Keratinocyte (primary cell): ENCODE measurements around the gene VARS1. TPM values are rescaled to one million over a fixed set of nuclear protein-coding genes. Genes with fewer than 3 reads are reported as not detected.
"Not testable (repeated sequence)": the region's sequence is repeated elsewhere in the genome, so short reads cannot be mapped to it uniquely, and the experiment has no call there.

Source experiments
- DNase-seq: peaks from one replicate; pipeline ENCODE4 v3.0.0-alpha.2; 2011; ENCODE audit warnings: low read depth, missing footprints, low spot score
- FAIRE-seq: peaks from 2 replicates; lab custom pipeline; 2011; peaks lifted over from hg19 to GRCh38; lab: Jason Lieb, UNC
- H2AFZ ChIP-seq: 2 replicates; pipeline ENCODE4 v1.6.0; 2012; ENCODE audit warnings: low read length, control low read depth, inconsistent platforms; ENCODE audit not compliant: control insufficient read depth
- H3K27ac ChIP-seq: 2 replicates; pipeline ENCODE4 v1.5.1; 2011; ENCODE audit warnings: low read length; ENCODE audit not compliant: control insufficient read depth, insufficient read depth
- H3K27me3 ChIP-seq: 3 replicates; pipeline ENCODE4 v1.6.0; 2011; ENCODE audit warnings: low read length; ENCODE audit not compliant: control insufficient read depth, insufficient read depth; ENCODE audit errors: extremely low read depth
- H3K36me3 ChIP-seq, 2 experiments: 2 replicates in 1 of 2; 3 replicates in 1 of 2; pipeline ENCODE4 v1.5.1; 2011; ENCODE audit warnings: low read length in 2 of 2, mild to moderate bottlenecking in 1 of 2; ENCODE audit not compliant: control insufficient read depth in 2 of 2, insufficient read depth in 2 of 2; ENCODE audit errors: extremely low read depth in 1 of 2
- H3K4me1 ChIP-seq: 3 replicates; pipeline ENCODE4 v1.5.1; 2011; ENCODE audit warnings: low read length; ENCODE audit not compliant: control insufficient read depth, insufficient read depth; ENCODE audit errors: extremely low read depth
- H3K4me2 ChIP-seq: 3 replicates; pipeline ENCODE4 v1.6.0; 2011; ENCODE audit warnings: low read depth, low read length; ENCODE audit not compliant: control insufficient read depth, insufficient read depth; ENCODE audit errors: extremely low read depth
- H3K4me3 ChIP-seq, 3 experiments: fragments of 200-600 bp in 1 of 3; sonication (generic) in 1 of 3; 2 replicates in 2 of 3; 3 replicates in 1 of 3; pipeline ENCODE4 v1.5.1; 2011 to 2016; ENCODE audit warnings: low read length in 3 of 3, mild to moderate bottlenecking in 3 of 3, control low read depth in 2 of 3, inconsistent platforms in 1 of 3, low read depth in 1 of 3, mixed read lengths in 1 of 3, mixed run types in 1 of 3, moderate library complexity in 1 of 3; ENCODE audit not compliant: control insufficient read depth in 2 of 3, insufficient read depth in 2 of 3; ENCODE audit errors: extremely low read depth in 1 of 3
- H3K79me2 ChIP-seq: 2 replicates; pipeline ENCODE4 v1.6.0; 2012; ENCODE audit warnings: low read length; ENCODE audit not compliant: control insufficient read depth, insufficient read depth
- H3K9ac ChIP-seq: 3 replicates; pipeline ENCODE4 v1.6.0; 2011; ENCODE audit warnings: low read length; ENCODE audit not compliant: control insufficient read depth, insufficient read depth; ENCODE audit errors: extremely low read depth
- H3K9me1 ChIP-seq: 3 replicates; pipeline ENCODE4 v1.6.0; 2011; ENCODE audit warnings: low read length; ENCODE audit not compliant: control insufficient read depth, insufficient read depth; ENCODE audit errors: extremely low read depth
- H3K9me3 ChIP-seq: 2 replicates; pipeline ENCODE4 v1.5.1; 2012; ENCODE audit warnings: low read depth, low read length; ENCODE audit not compliant: control insufficient read depth
- H4K20me1 ChIP-seq: 3 replicates; pipeline ENCODE4 v1.6.0; 2011; ENCODE audit warnings: low read length; ENCODE audit not compliant: control insufficient read depth, insufficient read depth; ENCODE audit errors: extremely low read depth
- EZH2 ChIP-seq: IDR thresholded peaks from one replicate; pipeline ENCODE4 v1.6.1; 2012; ENCODE audit warnings: inconsistent platforms, mild to moderate bottlenecking, low read length, moderate library complexity
- dilution Hi-C: fragments of 300-500 bp; cut with MboI; formaldehyde crosslinking; loops from one replicate; pipeline ENCODE4 v1.7.0; 2020; ENCODE audit warnings: low sequenced_read_pairs; ENCODE audit not compliant: extremely low pct_ligation_motif_present
- polyA plus RNA-seq, 5 experiments: library from polyadenylated mRNA; depleted of rRNA in 3 of 5; stranded (reverse) in 3 of 5; stranded (forward) in 1 of 5; unstranded in 1 of 5; fragments of >200 nt; gene quantifications; 1 replicate in 1 of 5; 2 replicates in 3 of 5; 3 replicates in 1 of 5; pipeline versions ENCODE4 v1.2.1 to v1.2.3, GENCODE V29; 2011 to 2012; ENCODE audit warnings: missing spikeins in 2 of 5, low read depth in 1 of 5, low replicate concordance in 1 of 5
- TF ChIP-seq, protein P1 (sequence below), 3 experiments: IDR thresholded peaks in 1 of 3; conservative IDR thresholded peaks in 1 of 3; optimal IDR thresholded peaks in 1 of 3; 2 replicates in 2 of 3; 3 replicates in 1 of 3; pipeline versions ENCODE3 to v1.5.1; 2011; ENCODE audit warnings: low read length in 3 of 3, mild to moderate bottlenecking in 3 of 3, moderate library complexity in 2 of 3, control low read depth in 1 of 3, inconsistent platforms in 1 of 3; ENCODE audit not compliant: insufficient read depth in 2 of 3; ENCODE audit errors: extremely low read depth in 1 of 3

Gene VARS1
- polyA plus RNA-seq, 1 donor (not counting 4 experiments of a cell fraction or from before 2014, with no cell fraction given) = 26.3 TPM

DNA sequence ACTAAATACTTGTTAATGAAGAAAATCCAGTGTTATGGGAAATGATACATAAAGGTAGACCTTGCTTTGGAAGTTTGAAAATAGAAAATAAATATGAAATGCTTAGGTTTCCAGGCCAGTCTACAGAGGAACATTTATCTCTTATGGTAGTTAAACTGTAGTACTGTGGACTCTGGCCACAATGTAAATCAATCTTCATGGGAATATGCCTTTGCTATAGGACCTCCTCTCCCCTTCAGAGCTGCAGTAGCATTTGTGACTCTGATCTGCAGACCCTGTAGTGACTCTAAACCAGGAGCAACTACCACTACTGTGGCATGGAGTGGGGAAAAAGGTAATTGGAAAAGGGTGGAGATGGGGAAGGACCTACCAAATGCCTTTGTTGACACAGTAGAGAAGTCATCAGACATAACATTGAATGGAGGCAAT, 24.3 kb upstream of the VARS1 start:
- H3K4me2 ChIP-seq = peak overlapping the region; percentile 34
- TF ChIP-seq, protein P1, sequence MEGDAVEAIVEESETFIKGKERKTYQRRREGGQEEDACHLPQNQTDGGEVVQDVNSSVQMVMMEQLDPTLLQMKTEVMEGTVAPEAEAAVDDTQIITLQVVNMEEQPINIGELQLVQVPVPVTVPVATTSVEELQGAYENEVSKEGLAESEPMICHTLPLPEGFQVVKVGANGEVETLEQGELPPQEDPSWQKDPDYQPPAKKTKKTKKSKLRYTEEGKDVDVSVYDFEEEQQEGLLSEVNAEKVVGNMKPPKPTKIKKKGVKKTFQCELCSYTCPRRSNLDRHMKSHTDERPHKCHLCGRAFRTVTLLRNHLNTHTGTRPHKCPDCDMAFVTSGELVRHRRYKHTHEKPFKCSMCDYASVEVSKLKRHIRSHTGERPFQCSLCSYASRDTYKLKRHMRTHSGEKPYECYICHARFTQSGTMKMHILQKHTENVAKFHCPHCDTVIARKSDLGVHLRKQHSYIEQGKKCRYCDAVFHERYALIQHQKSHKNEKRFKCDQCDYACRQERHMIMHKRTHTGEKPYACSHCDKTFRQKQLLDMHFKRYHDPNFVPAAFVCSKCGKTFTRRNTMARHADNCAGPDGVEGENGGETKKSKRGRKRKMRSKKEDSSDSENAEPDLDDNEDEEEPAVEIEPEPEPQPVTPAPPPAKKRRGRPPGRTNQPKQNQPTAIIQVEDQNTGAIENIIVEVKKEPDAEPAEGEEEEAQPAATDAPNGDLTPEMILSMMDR (optimal IDR thresholded peaks at IDR 0.05 in 1 of 3, IDR thresholded peaks at IDR 0.05 in 1 of 3, conservative IDR thresholded peaks at IDR 0.05 in 1 of 3; ENCODE audit: extremely low read depth in 1 of 3, insufficient read depth in 2 of 3, low read length in 3 of 3) = no peak
- no peak for TF ChIP-seq EZH2
- DNase-seq (no peak), FAIRE-seq (no peak)
- H3K27ac ChIP-seq = peak overlapping the region; percentile 13
- no peak overlapping the region for H3K4me3 ChIP-seq
- no peaks in the 10 kb centered on the region for H3K9me1 ChIP-seq
- no peak overlapping the region for H3K9ac ChIP-seq
- H2AFZ ChIP-seq = no peak overlapping the region
- peaks cover 39% of the 10 kb centered on the region for H3K4me1 ChIP-seq
- no peaks in the 10 kb centered on the region for H3K27me3 ChIP-seq
- H3K9me3 ChIP-seq = no peaks in the 10 kb centered on the region
- peaks cover 26% of the 10 kb centered on the region for H3K79me2 ChIP-seq
- no peaks in the 10 kb centered on the region for H3K36me3 ChIP-seq
- dilution Hi-C loops = no loop called here
- no peaks in the 10 kb centered on the region for H4K20me1 ChIP-seq

DNA sequence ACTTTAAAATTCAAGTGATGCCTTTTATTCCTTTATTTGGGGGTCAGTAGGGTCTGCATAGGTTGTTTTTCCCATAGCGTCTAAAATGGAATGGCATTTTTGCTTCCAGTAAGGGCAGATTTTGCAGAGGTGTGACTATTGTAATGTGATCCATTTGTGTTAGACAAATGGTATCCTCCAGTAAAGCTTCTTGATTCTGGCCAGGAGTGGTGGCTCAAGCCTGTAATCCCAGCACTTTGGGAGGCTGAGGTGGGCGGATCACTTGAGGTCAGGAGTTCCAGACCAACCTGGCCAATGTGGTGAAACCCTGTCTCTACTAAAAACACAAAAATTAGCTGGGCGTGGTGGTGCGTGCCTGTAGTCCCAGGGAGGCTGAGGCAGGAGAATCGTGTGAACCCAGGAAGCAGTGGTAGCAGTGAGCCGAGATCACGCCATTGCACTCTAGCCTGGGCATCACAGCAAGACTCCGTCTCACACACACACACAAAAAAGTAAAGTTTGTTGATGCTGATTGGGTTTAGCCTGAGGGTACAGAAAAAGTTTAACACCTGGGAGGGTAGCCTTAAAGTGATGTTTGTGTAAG, 22.5 kb upstream of the VARS1 start:
- FAIRE-seq, DNase-seq: not testable (repeated sequence)

DNA sequence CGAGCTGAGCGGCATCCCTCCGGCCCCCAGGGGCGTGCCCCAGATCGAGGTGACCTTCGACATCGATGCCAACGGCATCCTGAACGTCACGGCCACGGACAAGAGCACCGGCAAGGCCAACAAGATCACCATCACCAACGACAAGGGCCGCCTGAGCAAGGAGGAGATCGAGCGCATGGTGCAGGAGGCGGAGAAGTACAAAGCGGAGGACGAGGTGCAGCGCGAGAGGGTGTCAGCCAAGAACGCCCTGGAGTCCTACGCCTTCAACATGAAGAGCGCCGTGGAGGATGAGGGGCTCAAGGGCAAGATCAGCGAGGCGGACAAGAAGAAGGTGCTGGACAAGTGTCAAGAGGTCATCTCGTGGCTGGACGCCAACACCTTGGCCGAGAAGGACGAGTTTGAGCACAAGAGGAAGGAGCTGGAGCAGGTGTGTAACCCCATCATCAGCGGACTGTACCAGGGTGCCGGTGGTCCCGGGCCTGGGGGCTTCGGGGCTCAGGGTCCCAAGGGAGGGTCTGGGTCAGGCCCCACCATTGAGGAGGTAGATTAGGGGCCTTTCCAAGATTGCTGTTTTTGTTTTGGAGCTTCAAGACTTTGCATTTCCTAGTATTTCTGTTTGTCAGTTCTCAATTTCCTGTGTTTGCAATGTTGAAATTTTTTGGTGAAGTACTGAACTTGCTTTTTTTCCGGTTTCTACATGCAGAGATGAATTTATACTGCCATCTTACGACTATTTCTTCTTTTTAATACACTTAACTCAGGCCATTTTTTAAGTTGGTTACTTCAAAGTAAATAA, 21.8 kb upstream of the VARS1 start:
- Histone ChIP-seq H3K4me2 (peak overlapping the region; percentile 96), H3K9ac (peak overlapping the region; percentile 59), H3K4me1 (peaks cover 32% of the 10 kb centered on the region), H3K79me2 (peaks cover 26% of the 10 kb centered on the region), H3K27ac (peak overlapping the region; percentile 15), H3K4me3 (peak overlapping the region; percentile 56 to 67 (median 62))
- H4K20me1 ChIP-seq, H3K9me1 ChIP-seq, H3K9me3 ChIP-seq, H3K36me3 ChIP-seq, H3K27me3 ChIP-seq, DNase-seq, dilution Hi-C loops, H2AFZ ChIP-seq, FAIRE-seq: not testable (repeated sequence)

More for the DNA sequence above, 22.5 kb upstream of the VARS1 start:
- H4K20me1 ChIP-seq, H3K9me1 ChIP-seq, H2AFZ ChIP-seq, dilution Hi-C loops, H3K27me3 ChIP-seq, H3K36me3 ChIP-seq, H3K9me3 ChIP-seq: not testable (repeated sequence)
- Histone ChIP-seq H3K4me3 (peak overlapping the region; percentile 56 to 67 (median 62)), H3K9ac (peak overlapping the region; percentile 59), H3K4me2 (peak overlapping the region; percentile 96), H3K27ac (peak overlapping the region; percentile 15), H3K79me2 (peaks cover 26% of the 10 kb centered on the region), H3K4me1 (peaks cover 36% of the 10 kb centered on the region)
